NCI-H748 (cell line): ENCODE results near the gene DOCK4.

Experiments used
- DNase-seq: peaks from one replicate; lab custom pipeline; 2025; ENCODE audit not compliant: unreplicated experiment; lab: John Stamatoyannopoulos, UW

DOCK4 gene

DNA sequence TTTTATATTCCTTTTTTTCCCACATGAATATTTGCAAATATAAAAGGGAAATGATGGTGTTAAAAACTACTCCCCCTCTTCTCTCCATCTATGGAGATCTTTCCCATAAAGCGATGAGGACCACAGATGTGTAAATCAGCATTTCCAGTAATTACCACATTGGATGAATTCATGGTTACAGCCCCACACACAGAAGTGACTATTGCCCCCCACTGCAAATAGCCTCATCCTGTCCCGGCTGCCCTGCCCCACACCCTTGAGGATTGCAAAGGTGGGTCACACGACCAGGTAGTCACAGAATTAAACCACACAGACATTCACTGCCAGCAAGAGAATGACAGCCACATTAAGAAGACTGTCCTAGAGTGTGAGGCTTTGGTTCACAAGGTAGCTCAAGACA is 145.1 kb downstream of the DOCK4 start:
- peak; percentile 31 for DNase-seq

DNA sequence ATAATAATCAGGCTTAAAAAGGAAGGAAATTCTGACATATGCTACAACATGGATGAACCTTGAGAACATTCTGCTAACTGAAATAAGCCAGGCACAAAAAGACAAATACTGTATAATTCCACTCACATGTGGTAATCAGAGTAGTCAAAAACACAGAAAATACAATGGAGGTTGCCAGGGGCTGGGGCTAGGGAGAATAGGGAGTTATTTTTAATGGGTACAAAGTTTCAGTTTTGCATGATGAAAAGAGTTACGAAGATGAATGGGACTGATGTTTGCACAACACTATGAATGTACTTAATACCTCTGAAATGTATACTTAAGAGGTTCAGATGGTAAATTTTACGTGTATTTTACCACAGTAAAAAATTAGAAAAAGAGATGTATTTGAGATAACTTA is 145.6 kb downstream of the DOCK4 start:
- peak; percentile 57 for DNase-seq

DNA sequence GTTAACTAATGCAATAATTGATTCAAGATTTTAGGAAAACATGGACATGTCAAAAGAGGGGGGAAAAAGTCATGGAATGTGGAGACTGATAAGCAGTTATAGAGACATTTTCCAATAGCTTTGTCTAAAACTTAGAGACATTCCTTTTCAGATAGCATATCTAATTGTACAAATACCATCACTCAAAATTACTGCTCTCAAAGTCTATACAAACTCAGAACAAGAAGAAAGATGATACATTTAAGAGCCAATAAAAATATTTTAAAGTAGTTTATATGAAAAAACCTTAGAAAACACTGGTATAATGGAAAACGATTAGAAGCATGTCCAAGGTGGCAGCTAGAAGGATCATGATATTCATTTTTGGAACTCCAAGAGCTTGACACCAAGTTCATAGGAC is 146.5 kb downstream of the DOCK4 start:
- no peak for DNase-seq

DNA sequence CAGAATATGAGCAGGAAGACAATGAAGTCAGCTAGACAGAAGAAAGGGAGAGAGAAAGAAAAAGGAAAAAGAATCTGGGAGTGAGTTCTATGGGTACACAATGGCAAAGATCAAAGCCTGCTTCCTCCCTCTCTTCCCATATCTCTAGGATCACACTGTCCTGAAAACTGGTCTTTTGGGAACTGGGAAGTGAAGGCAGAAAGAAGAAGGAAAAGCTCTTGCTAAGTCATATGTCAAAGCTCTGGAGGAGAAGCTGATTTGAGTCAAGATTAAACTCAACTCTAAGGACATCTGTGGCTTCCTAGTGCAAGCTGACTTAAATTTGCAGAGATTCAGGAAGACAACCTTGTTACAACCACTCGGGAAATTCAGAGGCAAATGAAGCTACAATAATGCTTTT is 147.5 kb downstream of the DOCK4 start:
- DNase-seq = no peak

DNA sequence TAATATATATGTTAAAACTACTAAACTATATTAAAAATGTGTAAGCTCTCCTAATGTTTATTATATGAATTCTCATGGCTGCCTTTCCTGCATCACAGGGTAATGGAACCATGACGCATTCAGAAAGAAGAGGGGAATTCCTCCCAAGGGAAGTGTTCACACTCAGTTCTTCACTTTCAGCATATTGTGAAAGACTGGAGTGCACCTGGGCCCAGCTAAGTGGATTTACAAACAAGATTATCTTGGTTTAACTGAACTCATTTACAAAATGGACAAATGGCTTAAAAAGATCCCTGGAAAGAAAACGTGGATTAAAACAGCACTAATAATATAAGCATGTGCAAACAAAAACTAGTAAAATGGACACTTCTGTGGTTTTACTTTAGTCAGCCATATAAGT is 149.8 kb downstream of the DOCK4 start:
- DNase-seq = peak; percentile 12

DNA sequence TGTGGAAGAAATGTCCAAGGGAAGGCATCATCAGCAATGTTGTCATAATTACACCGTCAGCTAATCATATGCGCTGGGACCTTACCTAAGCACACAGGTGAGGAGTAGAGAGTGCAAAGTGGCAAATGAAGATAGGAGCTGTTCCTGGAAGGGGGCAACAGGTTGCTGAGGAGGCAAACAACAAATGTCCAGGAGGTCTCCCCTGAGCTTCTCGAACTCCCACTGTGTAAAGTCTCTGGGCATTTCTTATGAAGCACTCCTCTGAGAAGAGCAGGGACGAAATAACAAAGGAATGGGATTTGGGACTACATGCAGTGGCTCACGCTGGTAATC is 152.5 kb downstream of the DOCK4 start:
- no peak for DNase-seq

DNA sequence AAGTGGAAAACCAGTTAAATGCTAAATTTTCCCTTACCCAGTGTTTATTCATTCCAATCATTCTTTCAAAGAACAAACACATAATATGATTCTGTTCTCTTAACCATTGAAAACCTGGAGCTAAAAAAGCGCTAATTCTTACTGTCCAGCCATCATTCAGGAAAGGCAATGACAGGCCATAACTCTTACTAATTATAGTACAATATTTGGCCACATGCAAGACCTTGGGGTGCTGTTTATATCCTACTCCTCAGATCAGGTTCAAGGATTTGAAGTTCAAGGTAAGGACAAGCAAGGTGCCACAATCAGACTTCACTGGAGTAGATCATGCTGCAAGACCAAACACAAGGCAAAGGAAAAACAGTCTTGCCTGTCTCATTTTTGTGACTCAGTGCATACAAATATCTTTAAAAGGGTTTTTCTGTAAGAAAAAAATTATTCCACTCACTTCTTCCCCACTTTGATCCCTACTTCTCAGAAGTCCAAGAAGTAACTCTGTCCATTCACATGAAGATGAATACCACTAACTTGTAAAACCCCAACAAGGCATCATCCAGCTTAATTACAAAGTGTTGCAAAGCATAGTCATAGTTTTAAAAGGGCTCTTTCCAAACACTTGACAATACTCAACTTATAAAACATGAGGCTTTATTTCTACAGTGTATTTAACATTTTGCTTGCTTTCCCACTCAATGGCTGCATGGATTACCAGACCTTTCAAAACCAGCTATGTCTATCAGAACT is 153.0 kb downstream of the DOCK4 start:
- DNase-seq = no peak

DNA sequence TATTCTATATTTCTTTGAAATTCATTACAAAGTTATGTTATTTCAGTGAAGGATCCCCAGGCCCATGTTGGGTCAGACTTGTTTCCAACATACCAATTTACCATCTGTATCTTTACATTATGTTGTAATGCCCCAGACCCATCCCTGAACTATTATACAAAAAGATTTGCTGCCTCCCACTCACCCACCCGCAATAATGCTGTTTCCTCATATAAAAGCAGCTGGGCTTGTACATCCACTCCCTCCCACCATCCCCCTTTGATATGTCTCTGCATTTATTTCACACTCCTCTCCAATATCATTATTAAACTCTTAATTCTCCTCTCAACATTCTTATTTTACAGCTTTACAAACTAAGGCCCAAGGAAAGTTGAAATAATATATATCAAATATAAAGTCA is 153.7 kb downstream of the DOCK4 start:
- DNase-seq = no peak

DNA sequence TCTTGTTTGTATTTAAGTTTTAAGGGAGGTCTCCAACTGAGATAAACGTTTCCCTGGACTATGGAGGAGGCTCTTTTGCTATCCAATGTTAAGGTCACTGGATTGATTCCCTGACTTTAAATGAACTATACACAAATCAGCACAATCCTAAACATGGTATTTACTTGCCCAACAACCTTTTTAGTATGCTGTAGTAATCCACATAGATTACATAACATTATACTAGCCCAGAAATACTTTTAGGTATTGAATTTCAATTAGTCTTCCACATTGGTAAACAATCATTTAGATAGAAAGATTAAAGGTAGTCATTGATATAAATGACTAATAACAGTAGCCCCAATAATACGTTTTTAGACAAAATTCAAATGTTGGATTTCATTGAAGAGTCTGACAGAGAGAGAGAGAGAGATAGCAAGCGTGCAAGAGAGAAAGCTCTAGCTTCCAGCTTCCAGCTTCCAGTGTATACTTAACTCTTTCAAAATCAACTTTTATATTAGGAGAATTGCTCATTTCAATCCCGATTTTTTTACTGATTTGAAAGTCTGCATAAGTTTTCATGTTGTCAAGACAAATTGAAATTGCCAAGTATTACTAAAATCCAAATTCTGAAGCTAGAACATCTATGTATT is 155.8 kb downstream of the DOCK4 start:
- DNase-seq = no peak

DNA sequence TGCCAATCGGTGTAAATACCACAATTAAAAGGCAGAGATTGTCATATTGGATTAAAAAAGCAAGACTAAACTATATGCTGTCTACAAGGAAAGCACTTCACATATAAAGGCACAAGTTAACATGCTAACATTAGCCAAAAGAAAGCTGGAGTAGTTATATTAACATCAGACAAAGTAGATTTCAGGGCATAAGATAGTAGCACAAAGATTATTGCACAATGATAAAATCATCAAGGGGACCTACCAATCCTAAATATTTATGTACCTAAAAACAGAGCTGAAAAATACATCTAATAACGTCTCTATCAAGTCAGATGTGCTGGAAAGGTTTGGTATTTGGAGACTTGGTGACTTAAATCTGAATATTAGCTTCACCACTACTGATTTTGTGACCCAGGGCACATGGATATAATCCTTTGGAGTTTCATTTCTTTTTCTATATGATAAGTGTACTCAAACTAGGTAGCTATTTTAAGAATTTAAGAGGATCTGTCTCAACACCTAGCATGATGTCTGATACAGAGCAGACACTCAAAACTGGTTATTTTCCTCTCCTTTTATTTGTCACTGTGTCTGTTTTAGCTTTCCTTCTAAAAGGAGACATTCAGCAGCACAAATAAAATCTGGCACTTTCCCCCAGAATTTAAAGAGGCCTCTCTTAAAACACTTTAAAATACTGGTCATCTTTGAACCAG is 156.5 kb downstream of the DOCK4 start:
- DNase-seq = no peak

DNA sequence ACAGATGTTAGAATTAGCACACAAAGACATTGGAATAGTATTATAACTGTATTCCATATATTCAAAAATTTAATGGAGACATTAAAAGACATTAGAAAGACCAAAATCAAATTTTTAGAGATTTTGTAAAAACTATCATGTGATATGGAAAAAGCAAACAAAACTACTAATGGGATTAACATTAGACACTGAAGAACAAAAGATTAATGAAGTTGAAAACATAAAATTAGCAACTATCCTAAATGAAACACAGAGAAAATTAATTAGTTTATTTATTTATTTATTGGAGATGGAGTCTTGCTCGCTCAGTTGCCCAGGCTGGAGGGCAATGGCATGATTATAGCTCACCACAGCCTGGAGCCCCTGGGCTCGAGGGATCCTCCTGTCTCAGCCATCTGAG is 158.8 kb downstream of the DOCK4 start:
- no peak for DNase-seq

DNA sequence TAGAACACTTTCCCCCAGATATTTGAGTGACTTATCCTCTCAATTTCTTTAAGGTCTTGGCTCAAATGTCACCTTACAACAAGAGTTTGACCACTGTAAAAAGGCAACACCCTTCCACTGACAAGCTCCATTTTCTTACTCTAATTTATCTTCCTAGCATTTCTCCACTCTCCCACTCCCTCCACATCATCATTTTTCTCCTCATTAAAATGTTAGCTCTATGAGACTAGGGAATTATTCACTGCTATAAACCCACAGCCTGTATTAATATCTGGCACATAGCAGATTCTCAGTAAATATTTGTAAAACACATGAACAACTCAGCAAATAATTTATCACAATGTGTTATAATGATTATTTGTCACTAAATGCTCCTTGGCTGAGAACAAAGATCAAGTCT is 161.0 kb downstream of the DOCK4 start:
- no peak for DNase-seq

DNA sequence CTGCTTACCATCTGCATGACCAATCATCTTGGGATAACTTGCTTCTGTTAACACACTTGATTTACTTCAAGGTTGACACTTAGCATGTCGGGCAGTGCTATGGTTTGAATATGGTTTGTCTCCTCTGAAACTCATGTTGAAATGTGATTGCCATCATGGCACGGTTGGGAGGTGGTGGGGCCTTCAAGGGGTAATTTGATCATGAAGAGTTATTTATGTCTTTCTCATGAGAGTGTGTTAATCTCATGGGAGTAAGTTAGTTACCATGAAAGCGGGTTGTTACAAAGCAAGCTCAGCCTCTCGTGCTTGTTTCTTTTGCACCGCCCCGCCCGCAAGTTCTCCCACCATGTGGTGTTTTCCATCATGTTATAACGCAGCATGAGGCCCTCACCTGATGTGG is 163.6 kb downstream of the DOCK4 start:
- DNase-seq = no peak

DNA sequence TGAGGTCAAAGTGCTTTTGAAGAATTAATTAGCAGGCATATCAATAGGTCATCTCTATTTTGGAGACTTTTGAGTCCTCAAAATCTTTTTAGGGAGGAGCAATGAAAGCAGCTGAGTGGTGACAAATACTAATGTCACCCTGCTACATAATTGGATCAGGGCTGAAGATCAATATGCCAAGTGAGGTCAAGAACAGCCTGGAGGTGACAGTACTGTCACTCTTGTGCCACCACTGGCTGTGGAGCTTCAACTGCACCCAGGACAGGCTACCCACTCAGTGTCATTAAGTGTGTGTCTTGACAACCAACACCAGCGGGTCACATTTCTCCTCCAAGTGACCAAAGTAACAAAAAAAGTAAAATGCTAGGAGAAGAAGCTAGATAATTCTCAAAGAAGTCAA is 167.8 kb downstream of the DOCK4 start:
- DNase-seq = no peak

DNA sequence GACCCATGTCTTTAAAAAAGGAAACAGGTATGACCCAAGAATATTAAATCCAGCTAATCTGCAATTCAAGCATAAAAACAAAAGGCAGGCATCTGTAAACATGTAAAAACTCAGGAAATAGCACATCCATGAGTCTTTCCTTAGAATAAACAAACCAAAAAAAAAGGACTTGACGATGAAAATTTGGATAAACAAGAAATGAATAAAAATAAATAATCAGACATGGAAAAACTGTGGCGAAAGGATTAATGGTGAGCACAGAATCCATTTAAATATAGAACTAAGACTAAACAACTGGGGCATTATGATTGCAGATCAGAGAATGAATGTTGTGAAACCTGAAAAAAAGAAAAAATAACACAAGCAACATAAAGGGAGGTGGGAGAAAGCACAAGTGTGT is 170.1 kb downstream of the DOCK4 start:
- DNase-seq = no peak

DNA sequence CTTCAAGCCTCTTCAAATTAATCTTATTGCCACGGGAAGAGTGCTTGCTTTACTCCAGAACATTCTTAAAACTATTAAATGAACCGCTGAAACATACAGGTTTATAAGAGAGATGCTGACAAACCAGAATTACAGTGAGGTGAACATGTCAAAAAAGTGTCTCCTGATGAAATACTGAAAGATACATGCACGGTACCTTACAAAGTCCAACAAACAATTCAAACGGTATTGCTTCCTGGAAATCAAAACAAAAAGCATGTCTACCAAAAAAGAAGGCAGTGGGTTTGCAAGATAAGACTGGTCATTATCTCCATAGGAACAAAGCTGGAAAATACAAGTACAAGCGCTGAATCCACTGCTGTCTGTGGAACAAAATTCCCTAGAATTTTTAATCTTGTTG is 174.5 kb downstream of the DOCK4 start:
- DNase-seq = no peak

DNA sequence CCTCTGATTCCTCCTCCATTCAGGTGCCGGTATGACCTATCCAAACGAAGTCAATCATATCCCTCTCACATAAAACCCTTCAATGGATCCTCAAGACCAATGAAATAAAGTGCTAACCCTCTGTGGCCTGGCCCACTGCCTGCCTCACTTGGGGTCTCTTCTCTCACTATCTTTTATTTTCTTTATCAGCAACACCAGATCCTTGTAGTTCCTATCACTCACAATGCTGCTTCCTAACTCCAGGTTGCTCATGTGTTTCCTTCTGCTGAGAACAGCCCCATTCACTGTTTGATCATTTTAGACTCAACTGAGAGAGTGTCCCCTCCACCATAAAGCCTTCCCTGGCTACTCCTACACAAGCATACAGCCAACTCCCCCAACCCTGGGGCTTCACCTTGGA is 180.6 kb downstream of the DOCK4 start:
- DNase-seq = no peak

DNA sequence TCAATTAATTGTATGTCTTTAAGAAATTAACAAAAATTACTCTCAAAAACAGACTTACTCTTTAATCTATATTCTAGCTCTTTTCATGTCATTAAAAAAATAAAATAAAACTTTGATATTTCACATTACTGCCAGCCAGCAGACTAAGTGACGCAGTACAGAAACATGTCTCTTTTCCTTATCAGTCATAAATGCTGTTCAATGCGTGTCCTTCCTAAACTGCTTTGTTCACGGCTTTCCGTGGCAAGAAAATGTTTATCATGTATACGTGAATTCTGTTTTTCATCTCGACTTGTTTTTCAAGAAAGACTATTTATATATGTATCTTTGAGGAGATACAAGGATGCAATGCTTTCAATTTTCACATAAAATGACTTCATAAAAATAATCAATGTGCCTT is 182.4 kb downstream of the DOCK4 start:
- no peak for DNase-seq

DNA sequence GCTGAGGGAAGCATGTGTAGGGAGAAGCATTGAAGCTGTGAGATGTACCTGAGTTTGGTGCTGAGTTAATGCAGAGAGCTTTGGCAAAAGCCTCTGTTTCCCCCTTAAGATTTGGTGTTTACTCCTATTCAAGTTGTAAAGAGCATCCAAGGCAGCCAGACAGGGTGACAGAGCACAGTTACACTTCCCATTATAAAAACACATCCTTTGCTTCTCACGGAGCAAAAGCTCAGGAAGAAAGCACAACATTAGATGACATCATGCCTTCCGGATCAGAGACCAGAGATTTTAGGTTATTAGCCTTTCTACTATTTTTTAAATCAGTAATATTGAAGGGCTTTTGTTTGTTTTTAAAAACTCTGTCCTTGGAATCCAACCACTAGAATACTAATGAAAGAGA is 182.9 kb downstream of the DOCK4 start:
- no peak for DNase-seq

DNA sequence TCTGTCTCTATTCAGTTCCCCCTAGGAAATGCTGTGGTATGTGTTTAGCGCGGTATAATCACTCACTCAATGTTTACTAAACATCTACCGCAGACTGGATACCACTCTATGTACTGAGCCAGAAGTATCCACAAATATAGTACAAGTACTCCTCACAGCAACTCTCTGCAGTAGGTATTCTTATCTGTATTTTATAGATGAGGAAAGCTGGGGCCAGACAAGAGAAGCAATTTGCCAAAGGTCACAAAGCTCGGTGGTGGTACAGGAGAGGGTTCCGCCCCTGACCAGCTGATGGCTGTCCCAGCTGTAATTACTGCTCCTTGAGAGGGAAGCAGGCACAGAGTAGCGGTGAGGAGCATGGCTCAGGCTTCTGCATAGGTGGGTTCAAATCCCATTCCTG is 184.1 kb downstream of the DOCK4 start:
- peak; percentile 33 for DNase-seq

DNA sequence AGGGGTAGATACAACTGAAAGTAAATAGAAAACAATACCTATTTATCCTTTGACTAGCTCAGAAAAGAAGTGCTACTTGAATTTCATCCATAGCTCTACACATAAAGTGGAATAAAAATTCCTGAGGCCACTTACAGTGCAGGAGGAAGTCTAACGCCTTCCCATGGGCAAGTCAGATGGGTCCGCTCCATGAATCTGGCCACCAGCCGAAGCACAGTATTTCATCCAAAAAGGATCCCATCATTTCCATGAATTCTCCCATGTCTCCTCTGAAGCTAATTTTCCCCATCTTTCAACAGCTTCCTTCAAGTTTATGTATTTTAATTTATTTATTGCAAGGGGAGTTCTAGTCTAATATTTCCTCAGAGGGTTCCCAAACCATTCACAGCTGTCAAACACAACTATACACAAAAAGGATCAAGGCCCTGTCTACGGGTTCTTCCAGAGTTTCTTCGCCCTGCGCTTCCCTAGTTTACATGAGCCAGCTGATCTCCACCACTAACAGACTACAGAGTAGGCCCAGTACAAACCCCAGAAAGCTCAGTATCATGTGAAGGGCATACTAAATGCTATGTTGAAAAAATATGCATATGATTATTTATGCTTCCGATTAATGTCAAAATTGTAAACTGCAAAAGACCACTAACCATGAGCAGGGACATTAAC is 184.7 kb downstream of the DOCK4 start:
- no peak for DNase-seq

DNA sequence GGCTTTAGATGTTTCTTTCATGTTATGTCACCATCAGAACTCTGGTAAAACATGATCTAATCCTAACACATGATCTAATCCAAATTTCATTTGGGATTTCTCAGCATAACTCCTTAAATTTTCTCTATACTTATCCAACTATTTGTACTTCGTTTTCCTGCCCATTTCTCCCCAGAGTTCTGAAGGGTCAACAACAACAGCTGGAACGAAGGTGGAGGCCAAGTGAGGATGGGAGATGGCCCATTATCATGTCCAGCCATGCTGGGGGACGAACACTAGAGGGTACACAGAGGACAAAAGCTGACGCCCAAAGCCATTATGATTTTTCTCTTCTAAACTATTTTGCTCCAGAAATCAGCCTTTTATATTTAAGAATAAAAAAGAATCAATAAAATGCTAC is 185.4 kb downstream of the DOCK4 start:
- DNase-seq = no peak
